Measurements from ENCODE around the gene FAM234A.
A peak's percentile ranks its signal among the peaks of the same experiment; 100 is the strongest.

FAM234A gene

DNA sequence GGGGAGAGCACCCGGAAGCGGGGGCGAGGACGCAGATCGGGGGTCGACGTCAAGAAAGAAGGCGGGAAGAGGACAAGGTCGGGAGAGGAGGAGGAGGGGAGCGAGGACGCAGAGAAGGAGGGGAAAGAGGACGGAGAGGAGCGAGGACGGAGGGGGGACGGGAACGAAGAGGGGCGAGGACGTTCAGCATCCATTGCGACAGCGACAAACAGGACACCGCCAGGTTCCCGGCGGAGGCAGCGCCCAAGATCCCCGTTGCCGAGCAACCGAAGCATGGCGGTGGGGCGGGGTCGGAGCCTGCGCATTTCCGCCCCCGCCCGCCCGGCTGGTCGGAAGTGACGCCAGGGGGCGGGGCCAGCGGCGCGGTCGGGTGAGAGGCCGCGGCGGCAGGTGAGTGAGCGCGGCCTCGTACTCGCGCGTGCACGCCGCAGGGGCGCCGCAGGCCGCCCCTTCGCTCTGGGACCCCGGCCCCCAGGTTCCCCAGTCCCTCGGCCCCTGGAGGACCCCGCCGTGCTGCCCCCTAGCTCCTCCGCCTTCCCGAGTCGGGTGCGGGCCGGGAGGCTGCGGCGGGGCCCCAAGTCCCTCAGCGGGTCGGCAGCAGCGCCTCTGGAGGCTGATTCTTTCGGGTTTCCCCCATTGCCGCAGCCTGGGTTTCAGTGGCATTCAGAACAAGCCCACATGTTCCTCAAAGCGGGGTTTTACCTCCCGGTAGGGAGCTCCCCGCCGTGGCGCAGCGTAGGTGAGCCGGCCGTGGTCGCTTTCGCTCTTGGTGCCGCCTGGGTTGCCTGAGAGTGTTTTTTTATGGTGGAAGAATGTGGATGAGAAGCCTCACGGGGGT is at the start of gene FAM234A:
Gene FAM234A (plus strand): TSS at position 354 of the 838 bp plus-strand sequence. CDS start 19,593 bp downstream, outside the sequence.
- peak; percentile 94 for DNase-seq (ENCODE audit: low spot score)
- TF ChIP-seq, protein P1, sequence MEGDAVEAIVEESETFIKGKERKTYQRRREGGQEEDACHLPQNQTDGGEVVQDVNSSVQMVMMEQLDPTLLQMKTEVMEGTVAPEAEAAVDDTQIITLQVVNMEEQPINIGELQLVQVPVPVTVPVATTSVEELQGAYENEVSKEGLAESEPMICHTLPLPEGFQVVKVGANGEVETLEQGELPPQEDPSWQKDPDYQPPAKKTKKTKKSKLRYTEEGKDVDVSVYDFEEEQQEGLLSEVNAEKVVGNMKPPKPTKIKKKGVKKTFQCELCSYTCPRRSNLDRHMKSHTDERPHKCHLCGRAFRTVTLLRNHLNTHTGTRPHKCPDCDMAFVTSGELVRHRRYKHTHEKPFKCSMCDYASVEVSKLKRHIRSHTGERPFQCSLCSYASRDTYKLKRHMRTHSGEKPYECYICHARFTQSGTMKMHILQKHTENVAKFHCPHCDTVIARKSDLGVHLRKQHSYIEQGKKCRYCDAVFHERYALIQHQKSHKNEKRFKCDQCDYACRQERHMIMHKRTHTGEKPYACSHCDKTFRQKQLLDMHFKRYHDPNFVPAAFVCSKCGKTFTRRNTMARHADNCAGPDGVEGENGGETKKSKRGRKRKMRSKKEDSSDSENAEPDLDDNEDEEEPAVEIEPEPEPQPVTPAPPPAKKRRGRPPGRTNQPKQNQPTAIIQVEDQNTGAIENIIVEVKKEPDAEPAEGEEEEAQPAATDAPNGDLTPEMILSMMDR (IDR thresholded peaks at IDR 0.05) = no peak
- Histone ChIP-seq H3K4me3 (peak within 1 kb of the TSS; percentile 97), H3K27ac (peak within 1 kb of the TSS; percentile 94 to 99)

DNA sequence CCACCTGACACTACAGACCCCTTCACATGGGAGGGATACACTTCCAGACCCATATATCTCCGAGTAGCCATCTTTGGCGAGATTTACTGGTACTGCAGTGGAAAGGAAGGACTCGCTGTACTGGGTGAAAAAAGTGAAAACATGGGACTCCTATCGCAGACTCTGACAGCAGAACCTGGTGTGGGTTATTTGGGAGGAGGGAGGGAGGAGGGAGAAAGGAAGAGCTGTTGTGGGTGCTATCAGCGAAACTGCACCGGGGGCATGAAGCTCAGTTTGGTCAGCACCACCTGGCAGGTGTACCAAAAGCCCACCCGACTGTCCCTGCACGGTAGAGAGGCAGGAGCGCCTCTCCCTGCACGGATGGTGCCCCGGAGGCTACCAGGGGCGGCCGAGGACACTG is 49.4 kb upstream of the FAM234A start:
- TF ChIP-seq, protein P1 (IDR thresholded peaks at IDR 0.05) = no peak
- H3K4me3 ChIP-seq = no peak overlapping the region
- no peak for DNase-seq (ENCODE audit: low spot score)
- no peak overlapping the region for H3K27ac ChIP-seq

DNA sequence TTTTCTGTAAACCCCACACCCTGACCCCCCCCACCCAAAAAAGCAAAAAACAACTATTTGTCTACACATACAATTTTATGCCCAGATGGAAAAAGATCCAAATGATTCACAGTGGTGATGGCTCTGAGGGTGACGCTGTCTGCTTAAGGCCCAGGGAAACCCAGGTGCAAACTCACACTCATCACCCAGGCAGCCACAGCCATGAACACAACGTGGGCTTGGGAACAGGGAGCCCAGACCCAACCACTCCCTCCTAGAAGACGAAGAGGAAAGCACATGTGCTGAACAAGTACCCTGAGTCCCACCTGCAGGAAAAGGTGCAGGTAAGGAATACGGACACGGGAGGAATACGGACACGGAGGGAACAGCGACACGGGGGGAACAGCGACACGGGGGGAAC is 48.9 kb upstream of the FAM234A start:
- TF ChIP-seq, protein P1 (IDR thresholded peaks at IDR 0.05) = no peak
- Histone ChIP-seq H3K27ac (no peak overlapping the region), H3K4me3 (no peak overlapping the region)
- DNase-seq (ENCODE audit: low spot score) = no peak

DNA sequence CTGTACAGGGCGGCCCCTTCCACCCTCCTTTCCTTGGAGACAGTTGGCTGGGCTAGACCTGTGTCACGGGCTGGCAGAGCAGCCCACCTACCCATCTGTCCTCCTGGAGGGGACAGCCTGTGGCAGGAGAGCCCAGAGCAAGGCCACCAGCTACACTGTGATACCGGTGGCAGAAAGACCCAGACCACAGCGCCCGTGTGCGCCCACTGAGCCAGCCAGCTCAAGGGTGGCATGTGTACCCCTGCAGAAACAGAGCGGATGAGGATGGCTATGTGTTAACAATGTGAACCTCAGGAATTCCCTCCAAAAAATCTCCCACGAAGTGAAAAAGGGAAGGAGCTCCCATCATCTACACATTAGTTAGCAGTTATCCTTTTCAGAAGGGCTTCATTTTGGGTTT is 47.3 kb upstream of the FAM234A start:
- TF ChIP-seq, protein P1 (IDR thresholded peaks at IDR 0.05) = no peak
- DNase-seq (ENCODE audit: low spot score) = no peak
- no peak overlapping the region for H3K27ac ChIP-seq
- H3K4me3 ChIP-seq = no peak overlapping the region

DNA sequence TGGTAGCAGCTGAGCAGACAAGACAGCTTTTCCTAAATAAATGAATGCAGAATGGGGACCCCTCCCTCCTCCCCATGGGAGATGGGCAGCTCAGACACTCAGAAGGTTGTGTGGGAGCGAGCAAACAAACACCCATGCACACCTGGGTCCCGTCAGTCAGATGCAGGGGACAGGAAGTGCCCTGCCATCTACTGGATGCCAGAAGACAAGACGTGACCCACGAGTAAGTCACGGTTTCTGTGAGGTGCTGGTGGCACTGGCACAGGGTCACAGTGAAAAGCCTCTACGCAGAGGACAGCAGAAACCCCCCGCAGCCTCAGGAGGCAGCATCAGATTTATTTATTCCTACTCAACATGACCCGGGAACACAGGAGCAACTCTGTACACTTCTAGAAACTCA is 45.9 kb upstream of the FAM234A start:
- Histone ChIP-seq H3K27ac (no peak overlapping the region), H3K4me3 (no peak overlapping the region)
- TF ChIP-seq, protein P1 (IDR thresholded peaks at IDR 0.05) = no peak
- no peak for DNase-seq (ENCODE audit: low spot score)

DNA sequence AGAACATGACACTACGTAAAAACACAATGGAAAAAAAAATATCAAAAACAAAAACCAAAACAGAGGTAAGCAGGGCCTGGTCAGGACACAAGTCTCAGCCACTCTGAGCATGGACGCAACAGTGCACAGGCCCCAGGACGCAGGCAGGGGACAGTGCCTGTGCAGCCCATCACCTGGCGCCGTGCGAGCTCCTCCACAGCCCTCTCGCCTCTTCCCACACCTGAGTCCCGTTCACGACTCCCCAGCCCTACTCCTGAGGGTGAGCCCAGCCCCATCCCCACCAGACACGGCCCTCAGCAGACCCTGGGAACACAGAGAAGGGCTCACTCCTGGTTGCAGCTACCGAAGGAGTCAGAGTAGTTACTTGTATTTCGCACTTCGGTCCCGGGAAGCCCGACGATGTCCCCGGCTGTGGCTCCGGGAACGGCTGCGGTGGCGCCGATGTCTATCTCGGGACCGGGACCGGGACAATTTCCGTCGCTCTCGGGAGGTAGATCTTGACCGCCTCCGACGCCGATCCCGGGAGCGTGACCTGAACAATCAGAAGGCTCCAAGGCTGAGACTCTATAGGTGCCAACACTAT is 44.9 kb upstream of the FAM234A start:
- H3K27ac ChIP-seq = no peak overlapping the region
- TF ChIP-seq, protein P1 (IDR thresholded peaks at IDR 0.05) = no peak
- H3K4me3 ChIP-seq = no peak overlapping the region
- no peak for DNase-seq (ENCODE audit: low spot score)

GRCh38 chr16:191831-192230 is 42.8 kb upstream of the FAM234A start:
- H3K27ac ChIP-seq = no peak overlapping the region
- TF ChIP-seq, protein P1 (IDR thresholded peaks at IDR 0.05) = no peak
- H3K4me3 ChIP-seq = no peak overlapping the region
- DNase-seq (ENCODE audit: low spot score) = no peak

Data from coronary artery (tissue), 2 donors.